ENCODE data around the gene GNAS-AS1.

Gene GNAS-AS1

DNA sequence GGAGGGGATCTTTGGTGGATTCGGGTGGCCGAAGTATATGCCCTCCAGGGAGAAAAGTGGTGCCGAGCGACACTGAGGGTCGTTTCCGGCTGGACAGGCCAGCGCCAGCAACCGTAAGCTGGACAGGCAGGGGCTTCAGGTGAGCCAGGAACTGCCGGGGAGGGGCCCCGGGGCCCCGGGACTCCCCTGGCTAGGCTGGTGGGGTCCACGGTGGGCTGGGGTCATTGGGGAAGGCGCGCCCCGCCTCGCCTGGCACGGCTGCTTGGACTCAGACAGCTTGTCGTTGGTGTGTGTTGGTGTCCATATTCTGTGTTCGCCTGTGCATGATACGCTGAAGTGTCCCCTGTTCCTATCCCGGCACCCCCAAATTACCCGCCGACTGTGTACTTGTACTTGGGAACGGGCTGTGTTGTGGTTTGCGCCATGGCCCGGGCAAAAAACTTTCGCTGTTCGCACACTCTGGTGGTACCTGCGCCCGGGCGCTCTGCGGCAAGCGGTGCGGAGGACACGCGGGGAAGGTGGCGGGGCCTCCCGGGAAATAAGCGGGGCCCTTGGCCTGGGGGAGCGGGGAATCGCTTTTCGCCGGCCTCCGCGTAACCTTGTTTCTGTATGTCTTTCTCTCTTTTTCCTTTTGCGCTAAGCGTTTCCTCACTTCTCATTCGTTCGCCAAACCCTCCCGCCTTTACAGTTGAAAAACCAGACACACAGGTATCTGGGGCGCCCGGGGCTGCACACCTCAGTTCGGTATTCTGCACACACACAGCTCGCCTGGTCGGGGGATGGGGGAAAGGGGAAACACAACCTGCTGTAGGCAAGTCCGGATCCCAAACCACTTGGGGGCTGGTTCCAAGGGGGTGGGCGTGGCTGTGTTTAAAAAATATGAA, 5.0 kb upstream of the GNAS-AS1 start:
- DNase-seq (ENCODE audit: low read depth) = no peak

DNA sequence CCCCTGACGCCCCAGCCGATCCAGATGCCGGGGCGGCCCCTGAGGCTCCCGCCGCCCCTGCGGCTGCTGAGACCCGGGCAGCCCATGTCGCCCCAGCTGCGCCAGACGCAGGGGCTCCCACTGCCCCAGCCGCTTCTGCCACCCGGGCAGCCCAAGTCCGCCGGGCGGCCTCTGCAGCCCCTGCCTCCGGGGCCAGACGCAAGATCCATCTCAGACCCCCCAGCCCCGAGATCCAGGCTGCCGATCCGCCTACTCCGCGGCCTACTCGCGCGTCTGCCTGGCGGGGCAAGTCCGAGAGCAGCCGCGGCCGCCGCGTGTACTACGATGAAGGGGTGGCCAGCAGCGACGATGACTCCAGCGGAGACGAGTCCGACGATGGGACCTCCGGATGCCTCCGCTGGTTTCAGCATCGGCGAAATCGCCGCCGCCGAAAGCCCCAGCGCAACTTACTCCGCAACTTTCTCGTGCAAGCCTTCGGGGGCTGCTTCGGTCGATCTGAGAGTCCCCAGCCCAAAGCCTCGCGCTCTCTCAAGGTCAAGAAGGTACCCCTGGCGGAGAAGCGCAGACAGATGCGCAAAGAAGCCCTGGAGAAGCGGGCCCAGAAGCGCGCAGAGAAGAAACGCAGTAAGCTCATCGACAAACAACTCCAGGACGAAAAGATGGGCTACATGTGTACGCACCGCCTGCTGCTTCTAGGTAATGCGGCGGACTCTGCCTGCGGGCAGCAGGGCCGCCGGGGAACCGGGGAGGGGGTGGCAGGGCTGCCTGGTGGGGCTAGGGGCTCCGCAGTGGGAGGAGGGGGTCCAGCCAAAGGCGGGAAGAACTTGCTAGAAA, 4.2 kb upstream of the GNAS-AS1 start:
- DNase-seq (ENCODE audit: low read depth) = no peak

DNA sequence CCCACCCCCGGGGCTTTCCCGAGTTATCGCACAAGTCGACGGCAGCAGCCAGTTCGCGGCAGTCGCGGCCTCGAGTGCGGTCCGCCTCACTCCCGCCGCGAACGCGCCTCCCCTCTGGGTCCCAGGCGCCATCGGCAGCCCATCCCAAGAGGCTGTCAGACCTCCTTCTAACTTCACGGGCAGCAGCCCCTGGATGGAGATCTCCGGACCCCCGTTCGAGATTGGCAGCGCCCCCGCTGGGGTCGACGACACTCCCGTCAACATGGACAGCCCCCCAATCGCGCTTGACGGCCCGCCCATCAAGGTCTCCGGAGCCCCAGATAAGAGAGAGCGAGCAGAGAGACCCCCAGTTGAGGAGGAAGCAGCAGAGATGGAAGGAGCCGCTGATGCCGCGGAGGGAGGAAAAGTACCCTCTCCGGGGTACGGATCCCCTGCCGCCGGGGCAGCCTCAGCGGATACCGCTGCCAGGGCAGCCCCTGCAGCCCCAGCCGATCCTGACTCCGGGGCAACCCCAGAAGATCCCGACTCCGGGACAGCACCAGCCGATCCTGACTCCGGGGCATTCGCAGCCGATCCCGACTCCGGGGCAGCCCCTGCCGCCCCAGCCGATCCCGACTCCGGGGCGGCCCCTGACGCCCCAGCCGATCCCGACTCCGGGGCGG, 3.4 kb upstream of the GNAS-AS1 start:
- DNase-seq (ENCODE audit: low read depth) = no peak

DNA sequence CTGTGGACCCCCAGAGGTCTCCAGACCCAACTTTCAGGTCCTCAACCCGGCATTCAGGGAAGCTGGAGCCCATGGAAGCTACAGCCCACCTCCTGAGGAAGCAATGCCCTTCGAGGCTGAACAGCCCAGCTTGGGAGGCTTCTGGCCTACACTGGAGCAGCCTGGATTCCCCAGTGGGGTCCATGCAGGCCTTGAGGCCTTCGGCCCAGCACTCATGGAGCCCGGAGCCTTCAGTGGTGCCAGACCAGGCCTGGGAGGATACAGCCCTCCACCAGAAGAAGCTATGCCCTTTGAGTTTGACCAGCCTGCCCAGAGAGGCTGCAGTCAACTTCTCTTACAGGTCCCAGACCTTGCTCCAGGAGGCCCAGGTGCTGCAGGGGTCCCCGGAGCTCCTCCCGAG, 2.8 kb upstream of the GNAS-AS1 start:
- DNase-seq (ENCODE audit: low read depth) = no peak

DNA sequence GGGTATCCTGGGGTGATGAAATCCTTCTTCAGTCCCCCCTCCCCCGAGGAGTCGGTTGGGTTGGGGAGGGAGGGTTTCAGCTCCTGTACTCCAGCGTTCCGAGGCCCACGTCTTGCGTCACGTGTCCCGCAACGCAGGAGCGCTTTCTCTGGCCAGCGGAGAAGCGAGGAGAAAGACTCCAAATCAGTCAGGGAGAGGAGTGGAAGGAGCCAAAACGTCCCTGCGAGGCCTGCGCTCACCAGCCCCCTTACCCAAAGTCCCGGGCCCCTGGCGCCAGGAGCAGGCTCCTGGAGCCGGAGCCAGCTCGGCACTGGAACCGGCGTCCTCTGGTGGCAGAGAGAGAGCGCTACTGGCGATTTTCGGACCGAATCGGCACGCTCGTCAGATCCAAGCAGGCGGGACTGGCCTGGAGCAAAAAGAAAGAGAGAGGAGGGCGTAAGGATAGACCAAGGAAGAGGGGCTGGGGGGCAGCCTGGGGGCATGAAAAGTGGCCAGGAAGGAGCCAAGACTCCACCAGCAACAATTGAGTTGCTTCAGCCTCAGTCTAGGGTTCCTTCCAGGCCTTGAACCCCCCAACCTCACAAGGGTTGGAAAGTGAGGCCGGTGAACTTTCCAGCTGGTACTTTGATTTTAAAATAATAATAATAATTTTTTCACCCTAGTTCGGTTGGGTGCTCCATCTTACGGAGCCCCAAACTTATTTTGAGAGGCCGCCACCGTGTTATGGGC, 2.0 kb upstream of the GNAS-AS1 start, which contains the start of gene GNAS:
Gene GNAS, plus strand, starts transcription at position 174 of the 729 bp plus-strand sequence.
- DNase-seq (ENCODE audit: low read depth) = no peak

DNA sequence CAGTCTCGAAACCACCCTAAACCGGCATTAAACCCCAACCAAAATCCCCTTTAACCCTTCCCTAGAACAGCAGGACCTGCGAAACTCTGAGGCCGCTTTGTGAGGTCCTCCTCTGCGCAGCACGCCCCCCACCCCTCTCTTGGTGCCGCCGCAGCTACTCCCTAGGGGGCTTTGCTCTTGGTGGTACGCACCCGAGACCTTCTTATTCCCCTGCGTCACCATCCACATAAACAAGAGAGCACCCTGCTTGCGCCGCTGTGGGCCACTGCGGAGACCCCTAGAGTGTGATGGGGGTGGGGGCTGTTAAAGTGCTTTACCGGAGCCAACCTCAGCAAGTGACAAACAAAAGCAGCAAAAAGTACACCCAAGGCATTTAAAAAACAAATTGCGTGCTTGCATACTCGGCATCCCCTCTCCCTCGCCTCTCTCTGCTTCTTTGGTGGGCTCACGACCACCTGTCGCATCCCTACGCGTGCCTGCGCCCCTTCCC, 1.3 kb upstream of the GNAS-AS1 start:
- DNase-seq (ENCODE audit: low read depth) = no peak

DNA sequence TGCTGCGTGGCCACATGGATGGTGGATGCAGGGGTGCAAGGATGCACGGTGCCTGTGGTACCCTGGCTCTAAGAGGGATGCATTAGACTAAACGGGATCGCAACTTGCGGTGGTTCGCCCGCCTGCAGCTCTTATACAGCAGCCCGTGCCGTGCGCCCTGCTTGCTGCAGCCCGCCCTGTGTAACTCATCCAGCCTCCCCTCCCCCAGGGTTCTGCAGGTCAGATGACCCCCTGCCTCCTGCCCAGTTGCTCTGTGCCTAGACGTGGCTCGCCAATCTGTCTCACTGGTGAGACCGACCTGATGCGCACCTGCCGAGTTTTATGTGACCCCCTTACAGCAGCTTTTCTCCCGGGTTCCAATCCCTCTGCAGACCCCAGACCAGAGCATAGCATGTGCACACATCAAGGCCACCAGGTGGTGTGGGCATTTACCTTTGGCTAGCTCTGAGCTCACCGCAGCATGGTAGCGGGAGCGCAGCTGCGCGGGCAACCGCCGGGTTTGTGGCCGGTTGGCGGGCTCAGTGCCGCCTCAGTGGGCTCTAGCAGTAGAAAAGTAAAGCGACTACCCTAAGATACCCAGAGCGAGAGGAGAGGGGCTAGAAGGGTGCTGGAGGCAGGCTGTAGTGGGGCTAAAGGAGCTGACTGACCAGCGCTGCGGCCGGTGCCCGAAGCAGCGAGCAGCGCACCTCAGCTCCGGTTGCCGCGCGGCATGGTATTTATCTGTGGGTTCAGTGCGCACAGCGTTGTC, 693 bp upstream of the GNAS-AS1 start:
- no peak for DNase-seq (ENCODE audit: low read depth)

DNA sequence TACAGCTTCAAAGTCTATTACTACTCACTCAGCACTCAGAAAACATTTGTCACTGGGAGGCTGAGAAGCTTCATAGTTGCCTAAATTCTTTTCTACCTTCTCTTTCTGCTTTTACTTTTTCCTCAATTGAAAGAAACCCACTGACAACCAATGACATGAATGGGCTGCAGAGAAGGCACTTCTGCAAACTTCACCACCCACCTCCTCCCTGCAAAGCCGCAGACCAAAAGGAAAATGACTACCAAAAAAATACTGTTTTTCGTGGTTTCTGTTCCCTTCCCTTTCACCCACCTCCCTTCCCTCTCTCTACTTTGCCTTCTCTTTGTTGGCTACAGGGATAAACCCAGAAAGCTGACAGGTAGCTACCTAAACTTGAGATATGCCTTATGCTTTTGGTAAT, 3.2 kb downstream of the GNAS-AS1 start:
- DNase-seq (ENCODE audit: low read depth) = no peak

DNA sequence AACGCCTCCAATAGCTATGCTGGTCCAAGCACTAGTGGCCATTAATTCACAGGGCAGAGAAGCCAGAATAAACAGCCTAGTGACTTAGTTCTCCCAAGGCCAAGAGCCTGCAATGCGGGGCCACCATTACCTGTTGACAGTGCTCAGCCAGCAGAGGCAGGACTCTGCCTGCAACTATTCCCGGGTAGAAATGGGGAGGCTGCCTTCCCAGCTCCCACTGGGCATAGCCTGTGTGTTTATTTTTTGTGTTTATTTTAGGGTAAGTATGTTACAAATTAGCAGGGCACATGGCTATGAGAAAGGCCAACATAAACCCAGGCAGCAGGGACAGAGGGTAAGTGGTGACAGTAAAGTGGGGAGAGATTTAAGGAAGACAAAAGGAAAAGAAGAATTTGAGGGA, 5.0 kb downstream of the GNAS-AS1 start:
- DNase-seq (ENCODE audit: low read depth) = no peak

DNA sequence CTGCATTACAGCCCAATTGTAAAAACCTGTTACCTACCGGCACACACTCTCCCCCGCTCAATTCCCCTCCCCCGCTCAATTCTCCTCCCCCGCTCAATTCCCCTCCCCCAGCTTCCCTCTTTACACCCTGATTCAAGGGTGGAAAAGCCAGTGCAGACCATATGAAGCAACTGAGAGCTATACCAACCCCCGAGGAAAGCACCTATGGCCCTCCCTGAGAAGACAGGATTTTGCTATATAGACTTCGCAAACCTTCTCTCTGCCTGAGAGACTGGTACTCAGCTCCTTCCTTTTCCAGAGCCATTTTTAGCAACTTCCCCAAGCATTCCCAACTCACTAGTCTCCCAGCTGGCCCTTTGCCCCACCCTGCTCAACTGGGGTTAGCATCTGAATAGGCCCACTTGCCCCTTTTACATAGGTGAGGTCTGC, 7.6 kb downstream of the GNAS-AS1 start:
- DNase-seq (ENCODE audit: low read depth) = no peak

DNA sequence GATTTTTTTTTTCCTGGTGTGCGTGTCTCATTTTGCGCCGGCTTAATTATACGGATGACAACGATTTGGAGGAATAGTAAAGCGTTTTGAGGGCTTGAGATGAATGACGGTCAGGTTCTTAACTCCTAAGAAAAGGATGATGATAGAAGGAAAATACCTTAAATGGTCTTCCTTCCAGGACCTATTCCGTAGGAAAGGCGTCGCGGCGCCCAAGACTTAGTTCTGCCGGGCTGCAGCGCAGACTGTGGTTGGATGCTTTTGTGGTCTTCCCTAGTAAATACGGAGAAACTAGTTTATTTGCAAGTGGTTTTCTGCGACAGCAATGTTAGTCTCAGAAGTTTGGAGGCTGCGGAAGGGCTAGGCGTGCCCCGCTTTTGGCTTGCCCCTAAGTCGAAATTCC, 8.4 kb downstream of the GNAS-AS1 start:
- no peak for DNase-seq (ENCODE audit: low read depth)

DNA sequence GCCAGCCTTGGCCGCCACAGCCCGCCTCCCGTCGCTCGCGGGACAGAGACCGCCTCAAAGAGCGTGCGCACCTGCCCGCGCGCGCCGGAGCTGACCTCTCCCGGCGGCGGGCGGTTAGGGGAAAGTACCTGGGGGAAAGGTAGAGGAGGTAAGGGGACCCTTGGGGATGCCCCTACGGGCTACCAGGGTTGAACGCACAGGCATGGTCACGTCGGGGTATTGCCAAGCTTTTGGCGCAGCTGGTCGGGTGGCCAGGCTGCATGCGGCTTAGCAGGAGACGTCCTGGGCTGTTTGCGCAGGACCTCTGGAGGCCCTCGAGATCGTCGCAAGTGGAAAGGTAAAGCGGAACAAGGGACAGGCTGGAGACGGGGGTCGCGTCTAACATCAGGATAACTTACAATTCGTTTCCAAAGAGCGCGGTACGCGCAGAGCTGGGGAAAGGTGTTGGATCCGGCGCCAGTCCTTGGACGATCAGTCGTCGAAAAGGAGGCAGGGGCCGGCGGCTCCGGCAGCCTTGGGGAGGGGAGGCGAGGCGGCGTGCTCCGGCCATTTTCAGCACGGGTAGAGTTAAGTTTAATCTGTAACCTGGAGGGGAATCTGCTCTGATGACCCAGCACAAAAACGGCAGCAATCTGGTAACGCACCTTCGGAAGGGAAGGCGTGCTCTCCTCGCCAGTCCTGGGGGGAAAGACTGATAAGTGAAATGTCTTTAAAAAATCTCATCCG, 9.0 kb downstream of the GNAS-AS1 start:
- no peak for DNase-seq (ENCODE audit: low read depth)

DNA sequence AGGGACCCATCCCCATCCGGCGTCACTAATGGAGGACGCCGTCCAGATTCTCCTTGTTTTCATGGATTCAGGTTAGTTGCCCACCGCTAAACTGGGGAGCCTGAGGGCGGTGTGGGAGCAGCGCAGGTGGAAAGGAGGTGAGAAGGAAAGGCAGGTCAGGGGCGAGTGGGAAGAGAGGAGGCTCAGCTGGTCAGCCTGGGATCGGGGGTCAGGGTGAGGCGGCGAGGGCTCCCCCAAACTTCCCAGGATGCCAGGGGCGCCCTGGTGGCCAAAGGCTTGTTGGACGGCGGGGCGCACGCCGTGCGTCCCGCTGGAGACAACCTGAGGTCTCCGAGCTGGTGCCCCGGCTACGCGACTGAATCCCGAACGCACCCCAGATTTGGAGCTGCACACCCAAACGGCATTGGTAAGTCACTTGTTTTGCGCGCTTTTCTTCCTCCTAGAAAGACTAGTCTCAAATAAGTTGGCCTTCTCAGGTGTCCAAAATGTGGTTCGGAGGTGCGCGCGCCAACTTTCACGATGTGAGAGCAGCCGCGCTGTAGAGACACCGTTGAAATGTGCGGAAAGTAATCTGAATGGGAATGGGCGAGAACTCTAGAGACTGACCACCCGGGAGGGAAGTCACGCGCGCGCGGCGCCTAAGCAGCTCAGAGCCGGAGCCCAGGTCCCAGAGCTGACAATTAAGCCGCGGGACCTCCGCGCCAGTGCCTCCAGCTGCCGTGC, 9.7 kb downstream of the GNAS-AS1 start:
- no peak for DNase-seq (ENCODE audit: low read depth)

DNA sequence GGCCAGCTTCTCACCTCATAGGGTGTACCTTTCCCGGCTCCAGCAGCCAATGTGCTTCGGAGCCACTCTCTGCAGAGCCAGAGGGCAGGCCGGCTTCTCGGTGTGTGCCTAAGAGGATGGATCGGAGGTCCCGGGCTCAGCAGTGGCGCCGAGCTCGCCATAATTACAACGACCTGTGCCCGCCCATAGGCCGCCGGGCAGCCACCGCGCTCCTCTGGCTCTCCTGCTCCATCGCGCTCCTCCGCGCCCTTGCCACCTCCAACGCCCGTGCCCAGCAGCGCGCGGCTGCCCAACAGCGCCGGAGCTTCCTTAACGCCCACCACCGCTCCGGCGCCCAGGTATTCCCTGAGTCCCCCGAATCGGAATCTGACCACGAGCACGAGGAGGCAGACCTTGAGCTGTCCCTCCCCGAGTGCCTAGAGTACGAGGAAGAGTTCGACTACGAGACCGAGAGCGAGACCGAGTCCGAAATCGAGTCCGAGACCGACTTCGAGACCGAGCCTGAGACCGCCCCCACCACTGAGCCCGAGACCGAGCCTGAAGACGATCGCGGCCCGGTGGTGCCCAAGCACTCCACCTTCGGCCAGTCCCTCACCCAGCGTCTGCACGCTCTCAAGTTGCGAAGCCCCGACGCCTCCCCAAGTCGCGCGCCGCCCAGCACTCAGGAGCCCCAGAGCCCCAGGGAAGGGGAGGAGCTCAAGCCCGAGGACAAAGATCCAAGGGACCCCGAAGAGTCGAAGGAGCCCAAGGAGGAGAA, 10.5 kb downstream of the GNAS-AS1 start:
- no peak for DNase-seq (ENCODE audit: low read depth)

DNA sequence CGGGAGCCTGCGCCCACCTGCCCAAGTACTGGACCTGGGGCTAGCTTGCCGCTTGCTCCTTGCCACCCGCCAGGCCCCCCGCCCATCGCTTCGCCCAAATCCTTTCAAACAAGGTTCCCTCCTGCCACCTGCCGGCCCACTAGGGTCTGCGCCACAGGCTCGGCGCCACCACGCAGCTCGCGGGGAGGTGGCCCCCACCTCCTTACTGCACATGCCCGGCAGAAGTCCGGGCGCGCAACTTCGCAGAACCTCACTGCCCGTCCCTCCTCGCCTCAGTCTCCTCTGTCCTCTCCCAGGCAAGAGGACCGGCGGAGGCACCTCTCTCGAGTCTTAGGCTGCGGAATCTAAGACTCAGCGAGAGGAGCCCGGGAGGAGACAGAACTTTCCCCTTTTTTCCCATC, 11.2 kb downstream of the GNAS-AS1 start:
- no peak for DNase-seq (ENCODE audit: low read depth)

DNA sequence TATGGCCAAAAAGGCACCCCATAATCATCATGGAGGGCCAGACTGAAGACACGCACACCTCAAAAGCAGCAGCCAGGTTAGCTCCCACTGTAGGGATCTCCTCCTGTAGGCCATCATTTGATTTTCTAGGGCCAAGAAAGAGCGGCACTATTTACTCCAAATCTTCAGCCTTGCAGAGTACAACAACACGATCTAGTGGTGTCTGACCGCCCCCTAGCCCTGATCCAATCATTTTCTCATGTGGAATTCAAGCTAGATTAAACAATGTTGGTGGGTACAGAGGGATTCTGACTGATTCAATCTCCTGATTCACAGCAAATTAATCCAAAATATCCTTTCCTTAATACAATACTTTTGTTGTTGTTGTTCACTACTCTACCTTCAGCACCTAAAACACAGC, 12.5 kb downstream of the GNAS-AS1 start:
- no peak for DNase-seq (ENCODE audit: low read depth)

DNA sequence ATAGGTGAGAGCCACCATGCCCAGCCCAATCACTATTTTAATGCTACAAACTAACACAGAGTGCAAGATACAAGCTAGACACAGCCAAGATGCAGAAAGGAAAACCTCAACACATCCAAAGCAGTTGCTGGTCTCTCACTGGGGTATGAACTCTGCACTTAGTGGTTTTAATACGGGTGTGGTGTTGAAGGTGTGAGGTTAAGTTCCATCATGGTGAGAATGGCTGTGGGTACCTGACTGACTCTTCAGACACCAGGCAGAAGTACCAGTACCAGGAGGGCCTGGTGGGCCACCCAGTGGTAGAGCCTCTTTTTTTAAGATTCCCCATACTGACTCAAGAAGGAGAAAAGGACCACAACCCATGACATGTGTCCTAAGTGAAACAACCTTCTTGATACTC, 13.0 kb downstream of the GNAS-AS1 start:
- no peak for DNase-seq (ENCODE audit: low read depth)

DNA sequence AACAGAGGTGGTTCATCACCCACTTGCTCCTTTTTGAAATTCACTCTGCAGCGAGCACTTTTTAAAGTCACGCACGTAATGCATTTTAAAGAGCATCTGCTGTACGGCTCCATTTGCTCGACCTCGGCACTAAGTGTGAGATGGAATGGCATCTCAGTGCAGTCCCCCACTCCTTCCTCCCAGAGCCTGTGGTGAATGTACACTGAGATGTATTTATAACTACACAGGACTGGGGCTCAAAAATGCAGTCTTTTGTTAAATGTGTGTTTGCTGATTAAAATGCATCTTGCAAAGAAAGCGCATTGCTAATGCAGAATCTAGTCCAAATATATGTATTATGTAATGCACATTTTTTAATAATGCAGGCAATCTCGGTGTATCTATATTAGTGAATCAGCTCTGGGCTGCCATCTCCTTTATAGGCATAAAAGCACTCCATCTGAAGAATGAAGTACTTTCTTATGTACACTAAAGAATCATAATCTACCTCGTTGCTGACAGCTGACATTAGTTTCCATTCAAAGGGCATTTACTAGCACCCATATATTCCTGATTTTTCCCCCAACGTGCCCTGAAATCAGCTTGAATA, 14.0 kb downstream of the GNAS-AS1 start:
- no peak for DNase-seq (ENCODE audit: low read depth)
